Memory B cell (primary cell): Measurements from ENCODE around the gene STRN4.
A peak's percentile ranks its signal among the peaks of the same experiment; 100 is the strongest.

Experiments
- ATAC-seq: fragments of 150-1000 bp; cut with Tn5 transposase; 2 replicates; pipeline ENCODE4 v1.10.0; 2021; ENCODE audit warnings: low read depth, mild to moderate bottlenecking, moderate library complexity
- DNase-seq, 2 donors: peaks; one replicate each; pipeline ENCODE4 v3.0.0; 2022; ENCODE audit warnings: low spot score in 2 of 2
- H3K27ac Mint-ChIP-seq: one replicate; pipeline ENCODE4 v1.8.0; 2022; ENCODE audit warnings: mild to moderate bottlenecking, moderate library complexity, mixed read lengths
- H3K27me3 Mint-ChIP-seq: one replicate; pipeline ENCODE4 v1.8.0; 2022; ENCODE audit warnings: mixed read lengths
- H3K36me3 Mint-ChIP-seq: one replicate; pipeline ENCODE4 v1.8.0; 2022; ENCODE audit warnings: mild to moderate bottlenecking, mixed read lengths
- H3K4me1 Mint-ChIP-seq: one replicate; pipeline ENCODE4 v1.8.0; 2022; ENCODE audit warnings: mixed read lengths
- H3K4me3 Mint-ChIP-seq: one replicate; pipeline ENCODE4 v1.8.0; 2022; ENCODE audit warnings: mild to moderate bottlenecking, moderate library complexity, mixed read lengths
- H3K9me3 Mint-ChIP-seq: one replicate; pipeline ENCODE4 v1.8.0; 2022; ENCODE audit warnings: mixed read lengths

STRN4 gene

GRCh38 chr19:46746281-46747057 lies at the start of gene STRN4:
Gene STRN4, minus strand, starts transcription at chr19:46746450. Its CDS starts 20 bp downstream, at chr19:46746430.
- ATAC-seq (peak; percentile 60), DNase-seq (peak in 1 of 2 donors; percentile 41)
- peaks cover 3% of the 10 kb centered on the region for H3K36me3 Mint-ChIP-seq
- H3K9me3 Mint-ChIP-seq, result no peaks in the 10 kb centered on the region
- peak within 1 kb of the TSS; percentile 96 for H3K27ac Mint-ChIP-seq
- peaks cover 46% of the 10 kb centered on the region for H3K4me1 Mint-ChIP-seq
- H3K4me3 Mint-ChIP-seq, result peak within 1 kb of the TSS; percentile 95
- no peaks in the 10 kb centered on the region for H3K27me3 Mint-ChIP-seq

DNA sequence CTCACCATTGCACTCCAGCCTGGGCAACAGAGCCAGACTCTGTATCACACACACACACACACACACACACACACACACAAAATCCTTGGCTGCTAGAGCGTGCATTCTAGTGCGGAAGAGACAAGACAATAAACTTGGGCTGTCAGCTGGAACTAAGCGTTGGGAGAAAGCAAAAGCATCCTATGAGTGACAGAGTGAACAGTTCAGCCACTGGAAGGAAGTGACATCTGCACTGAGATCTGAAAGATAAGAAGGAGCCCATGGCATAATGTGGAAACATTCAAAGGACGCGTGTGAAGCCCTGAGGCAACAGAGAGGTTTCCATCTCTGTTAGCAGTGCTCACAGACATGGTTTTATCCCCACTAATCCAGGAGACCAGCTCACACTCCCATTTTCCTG lies 45.7 kb upstream of the STRN4 start:
- no peaks in the 10 kb centered on the region for H3K27me3 Mint-ChIP-seq
- ATAC-seq (no peak), DNase-seq (no peak)
- H3K4me1 Mint-ChIP-seq, result peaks cover 6% of the 10 kb centered on the region
- H3K9me3 Mint-ChIP-seq, result no peaks in the 10 kb centered on the region
- H3K4me3 Mint-ChIP-seq, result no peak overlapping the region
- no peak overlapping the region for H3K27ac Mint-ChIP-seq
- no peaks in the 10 kb centered on the region for H3K36me3 Mint-ChIP-seq

DNA sequence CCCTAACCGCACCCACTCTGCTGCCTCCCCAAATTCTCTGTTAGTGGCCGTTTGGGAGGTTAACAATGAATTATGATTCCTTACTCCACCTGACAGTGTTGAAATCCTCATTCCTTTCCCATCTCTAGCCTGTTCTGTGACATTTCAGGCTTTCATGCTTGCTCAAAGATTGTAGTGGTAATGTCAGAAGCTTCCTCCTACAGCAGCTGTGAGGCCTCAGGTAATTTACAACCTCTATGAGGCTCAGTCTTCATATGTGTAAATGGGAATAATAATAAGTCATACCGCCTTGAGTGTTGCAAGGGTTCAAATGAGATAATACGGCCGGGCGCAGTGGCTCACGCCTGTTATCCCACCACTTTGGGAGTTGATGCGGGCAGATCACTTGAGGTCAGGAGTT lies 43.1 kb upstream of the STRN4 start:
- peaks cover 26% of the 10 kb centered on the region for H3K4me1 Mint-ChIP-seq
- ATAC-seq (no peak), DNase-seq (no peak)
- H3K27me3 Mint-ChIP-seq, result no peaks in the 10 kb centered on the region
- no peak overlapping the region for H3K27ac Mint-ChIP-seq
- H3K4me3 Mint-ChIP-seq, result no peak overlapping the region
- no peaks in the 10 kb centered on the region for H3K9me3 Mint-ChIP-seq
- H3K36me3 Mint-ChIP-seq, result no peaks in the 10 kb centered on the region

- ATAC-seq (no peak), DNase-seq (no peak)
- Mint-ChIP-seq H3K4me1 (peaks cover 30% of the 10 kb centered on the region), H3K4me3 (peak overlapping the region; percentile 95), H3K27ac (no peak overlapping the region), H3K9me3 (no peaks in the 10 kb centered on the region), H3K27me3 (no peaks in the 10 kb centered on the region), H3K36me3 (no peaks in the 10 kb centered on the region)
Observed at GRCh38 chr19:46788968-46789338, 42.7 kb upstream of the STRN4 start.

GRCh38 chr19:46788262-46788967 lies 42.2 kb upstream of the STRN4 start, which contains the start of gene SLC1A5:
Gene SLC1A5, minus strand, starts transcription at chr19:46788594. Its CDS starts 629 bp downstream, at chr19:46787965.
- ATAC-seq, result peak; percentile 85
- Mint-ChIP-seq H3K27me3 (no peaks in the 10 kb centered on the region), H3K36me3 (peaks cover 2% of the 10 kb centered on the region), H3K27ac (peak within 1 kb of the TSS; percentile 95), H3K9me3 (no peaks in the 10 kb centered on the region), H3K4me1 (peaks cover 36% of the 10 kb centered on the region), H3K4me3 (peak within 1 kb of the TSS; percentile 95)
- DNase-seq, result peak; percentile 96 to 98

- Mint-ChIP-seq H3K36me3 (peaks cover 6% of the 10 kb centered on the region), H3K4me3 (peak overlapping the region; percentile 95), H3K9me3 (no peaks in the 10 kb centered on the region), H3K27me3 (no peaks in the 10 kb centered on the region), H3K4me1 (peaks cover 39% of the 10 kb centered on the region), H3K27ac (peak overlapping the region; percentile 95)
- DNase-seq, result peak in 1 of 2 donors; percentile 48
- ATAC-seq, result no peak
Observed at GRCh38 chr19:46787331-46788261, 41.3 kb upstream of the STRN4 start.

DNA sequence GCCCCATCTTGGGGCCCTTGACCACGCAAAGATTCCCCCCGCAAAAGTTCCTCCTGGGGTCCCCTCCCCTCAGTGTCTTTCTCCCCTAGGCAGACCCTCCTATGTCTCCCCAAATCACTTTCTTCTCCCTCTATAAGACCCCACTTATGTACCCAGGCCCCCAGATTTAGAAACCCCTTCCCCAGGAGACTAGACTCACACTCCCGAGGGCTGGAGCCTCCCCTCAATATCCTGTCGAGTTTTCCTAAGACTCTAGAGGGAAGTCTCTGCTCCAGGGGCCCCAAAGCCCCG lies 40.7 kb upstream of the STRN4 start:
- H3K27me3 Mint-ChIP-seq, result no peaks in the 10 kb centered on the region
- ATAC-seq (no peak), DNase-seq (no peak)
- peaks cover 7% of the 10 kb centered on the region for H3K36me3 Mint-ChIP-seq
- peak overlapping the region; percentile 95 for H3K4me3 Mint-ChIP-seq
- H3K27ac Mint-ChIP-seq, result peak overlapping the region; percentile 95
- no peaks in the 10 kb centered on the region for H3K9me3 Mint-ChIP-seq
- peaks cover 41% of the 10 kb centered on the region for H3K4me1 Mint-ChIP-seq

DNA sequence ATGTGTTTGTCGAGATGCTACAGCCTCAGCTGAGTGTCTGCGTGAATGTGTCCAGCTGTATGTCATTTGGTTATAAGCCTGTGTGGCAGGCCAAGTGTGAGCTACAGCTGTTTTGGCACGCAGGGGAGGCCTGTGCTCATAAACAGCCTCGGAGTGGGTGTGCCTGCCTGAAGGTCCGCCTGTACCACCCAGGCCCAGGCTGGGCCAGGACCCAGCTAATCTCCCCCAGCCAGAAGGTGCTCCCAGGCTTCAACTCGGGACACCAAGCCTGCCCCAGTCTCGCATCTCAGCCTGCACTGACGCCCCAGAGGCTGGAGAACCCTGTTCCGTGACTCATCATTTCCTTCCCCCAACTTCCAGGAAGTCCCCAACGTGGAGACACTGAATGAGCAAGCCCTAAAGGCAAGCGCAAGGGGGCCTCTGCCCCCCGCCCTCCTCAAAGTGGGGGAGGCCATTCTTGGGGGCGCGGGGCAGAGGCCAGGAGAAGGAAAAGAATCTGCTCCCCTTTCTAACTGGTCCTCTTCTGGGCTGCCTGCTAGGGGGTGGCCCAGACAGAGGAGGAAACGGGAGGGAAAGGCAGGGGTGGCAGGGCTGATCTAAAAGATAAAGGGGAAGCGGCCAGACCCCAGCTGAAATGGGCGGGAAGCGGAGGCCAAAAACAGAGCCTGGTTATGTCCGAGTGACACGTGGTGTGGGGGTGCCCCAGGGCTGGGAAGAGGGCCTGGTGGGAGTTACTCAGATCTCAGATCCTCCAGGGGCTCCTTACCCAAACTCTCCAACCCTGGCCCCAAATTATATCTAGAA lies 40.2 kb upstream of the STRN4 start:
- ATAC-seq (peak; percentile 54), DNase-seq (peak; percentile 56 to 67)
- peak overlapping the region; percentile 95 for H3K4me3 Mint-ChIP-seq
- H3K9me3 Mint-ChIP-seq, result no peaks in the 10 kb centered on the region
- peaks cover 43% of the 10 kb centered on the region for H3K4me1 Mint-ChIP-seq
- H3K36me3 Mint-ChIP-seq, result peaks cover 9% of the 10 kb centered on the region
- no peaks in the 10 kb centered on the region for H3K27me3 Mint-ChIP-seq
- H3K27ac Mint-ChIP-seq, result peak overlapping the region; percentile 95

DNA sequence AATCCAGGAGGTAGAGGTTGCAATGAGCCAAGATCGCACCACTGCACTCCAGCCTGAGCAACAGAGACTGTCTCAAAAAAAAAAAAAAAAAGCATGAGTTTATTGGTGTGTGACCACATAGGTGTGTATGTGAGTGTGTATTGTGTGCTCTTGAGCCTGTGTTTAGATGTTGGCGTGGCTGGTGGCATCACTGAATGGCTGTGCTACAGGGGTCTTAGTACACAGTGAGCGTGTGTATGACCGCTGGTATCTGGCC lies 39.7 kb upstream of the STRN4 start:
- H3K4me1 Mint-ChIP-seq, result peaks cover 43% of the 10 kb centered on the region
- no peak for DNase-seq
- peak; percentile 21 for ATAC-seq
- H3K36me3 Mint-ChIP-seq, result peaks cover 9% of the 10 kb centered on the region
- peak overlapping the region; percentile 95 for H3K4me3 Mint-ChIP-seq
- no peaks in the 10 kb centered on the region for H3K27me3 Mint-ChIP-seq
- H3K27ac Mint-ChIP-seq, result peak overlapping the region; percentile 95
- H3K9me3 Mint-ChIP-seq, result no peaks in the 10 kb centered on the region

DNA sequence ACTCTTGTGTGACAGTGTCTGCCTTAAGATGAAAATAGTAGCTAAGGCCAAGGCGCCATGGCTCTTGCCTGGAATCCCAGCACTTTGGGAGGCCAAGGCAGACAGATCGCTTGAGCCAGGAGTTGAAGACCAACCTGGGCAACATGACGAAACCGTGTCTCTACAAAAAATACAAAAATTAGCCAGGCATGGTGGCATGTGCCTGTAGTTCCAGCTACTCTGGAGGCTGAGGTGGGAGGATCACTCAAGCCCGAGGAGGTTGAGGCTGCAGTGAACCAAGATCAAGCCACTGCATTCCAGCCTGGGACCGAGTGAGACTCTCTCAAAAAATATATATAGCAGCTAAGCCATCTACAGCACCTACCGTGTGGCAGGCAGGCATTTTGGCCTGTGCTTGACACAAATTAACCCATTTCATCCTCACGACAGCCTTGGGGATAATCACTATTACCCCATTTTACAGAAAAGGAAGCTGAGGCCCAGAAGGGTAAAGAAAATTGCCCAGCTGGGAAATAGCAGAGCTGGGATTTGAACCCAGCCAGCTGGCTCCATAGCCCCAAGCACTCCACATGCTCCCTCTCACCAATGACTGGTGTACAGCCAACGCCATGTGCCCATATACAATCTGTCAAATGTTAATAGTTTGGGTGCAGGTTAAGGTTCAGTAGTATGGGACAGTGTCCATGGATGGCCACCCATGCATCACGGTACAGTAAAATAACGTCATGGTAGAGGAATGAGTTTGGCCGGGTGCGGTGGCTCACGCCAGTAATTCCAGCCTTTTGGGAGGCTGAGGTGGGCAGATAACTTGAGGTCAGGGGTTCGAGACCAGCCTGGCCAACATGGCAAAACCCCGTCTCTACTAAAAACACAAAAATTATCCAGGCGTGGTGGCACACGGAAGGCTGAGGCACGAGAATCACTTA lies 39.1 kb upstream of the STRN4 start:
- Mint-ChIP-seq H3K9me3 (no peaks in the 10 kb centered on the region), H3K4me1 (peaks cover 43% of the 10 kb centered on the region), H3K4me3 (peak overlapping the region; percentile 95), H3K36me3 (peaks cover 9% of the 10 kb centered on the region), H3K27ac (peak overlapping the region; percentile 95), H3K27me3 (no peaks in the 10 kb centered on the region)
- DNase-seq (no peak), ATAC-seq (no peak)

DNA sequence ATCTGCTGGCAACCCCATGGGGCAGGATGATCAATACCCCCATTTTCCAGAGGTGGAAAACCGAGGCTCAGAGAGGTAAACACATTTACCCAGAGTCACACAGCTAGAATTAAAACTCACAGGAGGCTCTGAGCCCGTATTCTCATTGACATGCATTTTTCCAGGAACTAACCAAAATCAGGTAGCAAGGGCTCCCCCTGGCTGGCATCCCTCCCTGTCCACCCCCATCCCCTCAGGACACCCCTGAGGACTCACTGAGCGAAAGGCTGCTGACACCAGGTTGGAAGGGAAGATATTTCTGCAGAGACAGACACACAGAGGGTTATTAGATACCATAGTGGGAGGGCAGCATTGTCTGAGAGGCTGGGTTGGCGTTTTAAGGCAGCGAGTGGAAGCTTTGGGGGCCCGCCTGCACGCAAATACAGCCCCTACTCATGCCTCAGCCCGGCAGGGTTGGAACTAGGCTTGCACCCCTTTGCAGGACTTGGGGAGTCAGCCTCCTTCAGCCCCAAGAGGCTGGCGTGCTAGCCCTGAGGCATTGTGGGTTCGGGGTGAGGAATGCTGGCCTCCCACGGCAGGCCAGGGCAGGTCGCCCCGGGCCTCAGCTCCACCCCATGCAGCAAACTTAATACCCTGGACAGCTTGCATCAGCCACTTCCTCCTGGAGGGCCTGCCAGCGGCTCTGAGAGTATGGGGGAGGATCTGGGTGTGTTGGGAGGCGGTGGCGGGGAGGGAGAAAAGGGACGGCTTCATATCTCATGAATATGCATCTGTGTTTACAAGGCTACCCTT lies 38.2 kb upstream of the STRN4 start:
- Mint-ChIP-seq H3K9me3 (no peaks in the 10 kb centered on the region), H3K4me1 (peaks cover 43% of the 10 kb centered on the region), H3K27ac (peak overlapping the region; percentile 95), H3K4me3 (peak overlapping the region; percentile 95), H3K27me3 (no peaks in the 10 kb centered on the region), H3K36me3 (peaks cover 10% of the 10 kb centered on the region)
- no peak for DNase-seq
- ATAC-seq, result no peak

DNA sequence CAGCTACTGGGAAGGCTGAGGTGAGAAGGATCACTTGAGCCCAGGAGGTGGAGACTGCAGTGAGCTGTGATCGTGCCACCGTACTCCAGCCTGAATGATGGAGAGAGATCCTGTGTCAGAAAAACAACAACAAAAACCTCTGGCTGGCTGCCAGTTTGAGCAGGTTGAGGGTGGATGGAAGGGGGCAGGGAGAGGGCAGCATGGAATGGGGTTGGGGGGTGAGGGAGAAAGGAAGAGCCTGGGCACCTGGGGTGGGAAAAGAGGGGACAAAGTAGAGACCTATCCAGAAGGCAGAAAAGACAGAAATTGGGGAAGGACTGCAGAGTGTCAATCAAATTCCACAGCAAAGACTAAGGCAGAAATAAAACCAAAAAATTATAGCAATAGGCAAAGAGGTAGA lies 37.4 kb upstream of the STRN4 start:
- H3K27ac Mint-ChIP-seq, result peak overlapping the region; percentile 95
- DNase-seq, result no peak
- H3K4me1 Mint-ChIP-seq, result peaks cover 40% of the 10 kb centered on the region
- H3K4me3 Mint-ChIP-seq, result peak overlapping the region; percentile 45
- H3K27me3 Mint-ChIP-seq, result no peaks in the 10 kb centered on the region
- ATAC-seq, result no peak
- H3K9me3 Mint-ChIP-seq, result no peaks in the 10 kb centered on the region
- peaks cover 11% of the 10 kb centered on the region for H3K36me3 Mint-ChIP-seq
